Ovary (tissue), 3 donors: ENCODE data around the gene SLC6A6.

ENCODE experiments used
- EP300 ChIP-seq: sonication (generic); formaldehyde crosslinking; IDR thresholded peaks from one replicate; pipeline ENCODE4 v1.6.1; 2017; ENCODE audit warnings: antibody characterized with exemption
- POLR2A ChIP-seq: fragments of 450-650 bp; IDR thresholded peaks from one replicate; pipeline ENCODE4 v1.6.1; 2017; ENCODE audit warnings: antibody characterized with exemption, mild to moderate bottlenecking, moderate library complexity
- TF ChIP-seq, protein P1 (sequence below), 3 donors: fragments of 450-650 bp in 2 of 3; fragments of 200-600 bp in 1 of 3; IDR thresholded peaks; one replicate each; pipeline versions ENCODE4 v1.5.1 to v1.8.0; 2016 to 2022; ENCODE audit warnings: antibody characterized with exemption in 3 of 3, mild to moderate bottlenecking in 1 of 3
- donor health status: DM: no; HTN: no; CAD: no.

DNA sequence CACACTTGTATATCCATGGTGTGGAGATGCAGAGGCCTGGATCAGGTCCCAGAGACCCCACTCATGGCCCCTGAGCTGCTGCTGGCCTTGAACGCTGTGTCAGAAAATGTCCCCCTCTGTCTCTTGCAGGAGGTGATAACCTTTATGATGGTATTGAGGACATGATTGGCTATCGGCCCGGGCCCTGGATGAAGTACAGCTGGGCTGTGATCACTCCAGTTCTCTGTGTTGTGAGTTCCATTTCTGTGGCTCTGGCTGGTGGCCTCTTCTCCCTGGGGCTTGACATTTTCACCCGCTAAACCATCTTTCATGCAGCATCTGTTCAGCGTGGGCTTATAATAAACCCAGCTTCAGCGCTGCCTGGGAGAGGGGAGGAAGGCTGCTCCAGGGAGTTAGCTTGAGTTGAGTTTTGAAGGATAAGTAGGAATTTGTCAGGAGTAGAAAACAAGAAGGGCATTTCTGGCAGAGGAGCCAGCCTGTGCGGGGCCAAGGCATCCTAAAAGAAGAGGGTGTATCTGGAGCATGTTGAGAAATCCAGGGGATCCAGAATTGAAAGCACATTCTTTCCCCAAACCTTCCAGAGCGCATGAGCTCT, 76.6 kb downstream of the SLC6A6 start:
- TF ChIP-seq, protein P1, sequence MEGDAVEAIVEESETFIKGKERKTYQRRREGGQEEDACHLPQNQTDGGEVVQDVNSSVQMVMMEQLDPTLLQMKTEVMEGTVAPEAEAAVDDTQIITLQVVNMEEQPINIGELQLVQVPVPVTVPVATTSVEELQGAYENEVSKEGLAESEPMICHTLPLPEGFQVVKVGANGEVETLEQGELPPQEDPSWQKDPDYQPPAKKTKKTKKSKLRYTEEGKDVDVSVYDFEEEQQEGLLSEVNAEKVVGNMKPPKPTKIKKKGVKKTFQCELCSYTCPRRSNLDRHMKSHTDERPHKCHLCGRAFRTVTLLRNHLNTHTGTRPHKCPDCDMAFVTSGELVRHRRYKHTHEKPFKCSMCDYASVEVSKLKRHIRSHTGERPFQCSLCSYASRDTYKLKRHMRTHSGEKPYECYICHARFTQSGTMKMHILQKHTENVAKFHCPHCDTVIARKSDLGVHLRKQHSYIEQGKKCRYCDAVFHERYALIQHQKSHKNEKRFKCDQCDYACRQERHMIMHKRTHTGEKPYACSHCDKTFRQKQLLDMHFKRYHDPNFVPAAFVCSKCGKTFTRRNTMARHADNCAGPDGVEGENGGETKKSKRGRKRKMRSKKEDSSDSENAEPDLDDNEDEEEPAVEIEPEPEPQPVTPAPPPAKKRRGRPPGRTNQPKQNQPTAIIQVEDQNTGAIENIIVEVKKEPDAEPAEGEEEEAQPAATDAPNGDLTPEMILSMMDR (IDR thresholded peaks at IDR 0.05): no peak
- TF ChIP-seq POLR2A: no peak
- no peak for TF ChIP-seq EP300
